Measurements from ENCODE around the gene DBET.
"Not testable (repeated sequence)": the region's sequence is repeated elsewhere in the genome, so short reads cannot be mapped to it uniquely, and the experiment has no call there.

DBET gene
- 0 reads per million in 3 donors for total RNA-seq

GRCh38 chr4:190064342-190064741 lies at the start of gene DBET:
Gene DBET (plus strand): TSS chr4:190064502.
- not testable (repeated sequence) for H3K36me3 ChIP-seq (ENCODE audit: control insufficient read depth, insufficient read depth, low read length); H3K27me3 ChIP-seq (replicated peaks; ENCODE audit: control insufficient read depth, insufficient read depth, low read length, poor library complexity, severe bottlenecking); H3K9me3 ChIP-seq (ENCODE audit: control insufficient read depth, low read length); H3K4me1 ChIP-seq (ENCODE audit: control insufficient read depth, insufficient read depth, low read length, poor library complexity, severe bottlenecking); H3K27ac ChIP-seq (ENCODE audit: insufficient read depth, low read length, poor library complexity, severe bottlenecking); DNase-seq; H3K4me3 ChIP-seq (ENCODE audit: insufficient read depth, low read depth, low read length, poor library complexity, severe bottlenecking)

DNA sequence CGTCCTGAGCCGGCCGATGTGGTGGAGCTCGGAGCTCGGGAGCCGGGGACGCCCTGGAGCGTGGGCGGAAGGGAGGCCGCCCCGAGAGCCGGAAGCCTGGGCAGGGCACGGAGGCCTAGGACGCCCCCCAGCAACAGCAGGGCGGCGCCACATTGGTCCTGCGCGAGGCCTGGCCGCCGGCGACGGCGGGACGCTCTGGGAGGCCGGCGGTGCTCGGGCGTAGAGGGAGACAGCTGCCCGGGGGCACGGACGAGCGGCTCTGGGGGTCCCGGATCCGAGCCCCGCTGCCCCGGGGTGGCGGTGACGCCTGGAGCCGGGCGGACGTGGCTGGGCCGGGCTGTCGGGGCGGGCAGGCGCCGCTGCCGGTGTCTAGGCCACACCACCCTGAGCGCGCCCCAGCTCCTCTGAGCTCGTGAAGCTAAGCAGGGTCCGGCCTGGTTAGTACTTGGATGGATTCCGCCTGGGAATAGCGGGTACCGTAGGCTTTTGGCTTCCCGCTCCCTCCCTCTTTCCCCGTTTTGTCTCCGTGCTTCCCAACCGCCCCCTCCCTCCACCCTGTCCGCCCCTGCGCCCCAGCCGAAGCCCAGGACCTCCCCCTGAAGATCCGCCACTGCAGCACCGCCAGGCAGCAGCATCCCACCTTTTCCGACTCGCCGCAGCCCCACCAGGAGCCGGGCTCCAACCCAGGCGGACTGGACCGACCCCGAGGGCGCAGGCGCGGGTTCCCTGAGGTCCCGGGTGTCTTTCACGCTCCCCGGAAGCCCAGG lies 49.3 kb upstream of the DBET start:
- no peaks in the 10 kb centered on the region for H3K4me1 ChIP-seq (ENCODE audit: control insufficient read depth, insufficient read depth, low read length, poor library complexity, severe bottlenecking)
- no peaks in the 10 kb centered on the region for H3K9me3 ChIP-seq (ENCODE audit: control insufficient read depth, low read length)
- H3K27me3 ChIP-seq (replicated peaks; ENCODE audit: control insufficient read depth, insufficient read depth, low read length, poor library complexity, severe bottlenecking) = peaks cover 7% of the 10 kb centered on the region
- no peak overlapping the region for H3K27ac ChIP-seq (ENCODE audit: insufficient read depth, low read length, poor library complexity, severe bottlenecking)
- DNase-seq = no peak
- H3K36me3 ChIP-seq (ENCODE audit: control insufficient read depth, insufficient read depth, low read length) = no peaks in the 10 kb centered on the region
- H3K4me3 ChIP-seq (ENCODE audit: insufficient read depth, low read depth, low read length, poor library complexity, severe bottlenecking) = no peak overlapping the region

DNA sequence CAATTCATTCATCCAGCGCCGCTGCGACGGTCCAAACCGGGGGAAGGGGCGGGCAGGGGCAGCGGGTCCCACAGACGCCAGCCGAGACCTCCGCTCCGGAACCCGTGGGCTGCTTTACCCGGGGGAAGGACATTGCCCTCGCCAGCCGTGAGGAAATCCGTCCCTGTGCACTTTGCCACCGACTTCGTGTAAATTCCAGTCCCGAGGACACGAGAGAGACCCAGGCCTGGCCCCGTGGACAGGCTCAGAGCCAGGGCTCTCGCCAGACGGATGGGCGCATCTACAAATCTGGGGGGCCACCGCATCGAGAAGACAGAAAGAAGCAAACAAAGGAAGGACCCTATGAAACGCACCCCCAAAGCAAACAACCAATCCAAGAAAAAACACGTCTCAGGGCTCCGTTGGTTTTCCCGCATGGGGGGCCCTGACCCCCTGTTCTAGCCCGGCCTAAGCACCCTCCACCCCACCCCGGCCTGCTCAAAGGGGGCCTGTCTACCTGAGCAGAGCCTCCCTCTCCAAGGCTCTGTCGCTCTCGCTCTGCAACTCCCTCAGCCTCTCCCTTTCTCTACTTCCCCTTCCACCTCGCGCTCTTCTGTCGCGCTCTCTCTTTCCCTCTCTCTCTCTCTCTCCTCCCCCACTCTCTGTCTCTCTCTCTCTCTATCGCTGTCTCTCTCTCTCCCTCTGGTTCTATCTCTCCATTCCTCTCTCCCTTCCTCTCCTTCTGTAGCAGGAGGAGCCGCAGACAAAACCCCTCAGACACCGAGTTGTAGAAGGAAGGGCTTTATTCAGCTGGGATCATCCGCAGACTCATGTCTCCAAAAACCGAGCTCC lies 48.5 kb upstream of the DBET start:
- no peaks in the 10 kb centered on the region for H3K9me3 ChIP-seq (ENCODE audit: control insufficient read depth, low read length)
- H3K4me1 ChIP-seq (ENCODE audit: control insufficient read depth, insufficient read depth, low read length, poor library complexity, severe bottlenecking) = peaks cover 3% of the 10 kb centered on the region
- DNase-seq = no peak
- H3K27me3 ChIP-seq (replicated peaks; ENCODE audit: control insufficient read depth, insufficient read depth, low read length, poor library complexity, severe bottlenecking) = peaks cover 14% of the 10 kb centered on the region
- H3K27ac ChIP-seq (ENCODE audit: insufficient read depth, low read length, poor library complexity, severe bottlenecking) = no peak overlapping the region
- no peak overlapping the region for H3K4me3 ChIP-seq (ENCODE audit: insufficient read depth, low read depth, low read length, poor library complexity, severe bottlenecking)
- no peaks in the 10 kb centered on the region for H3K36me3 ChIP-seq (ENCODE audit: control insufficient read depth, insufficient read depth, low read length)

GRCh38 chr4:190016369-190017289 lies 47.7 kb upstream of the DBET start:
- Histone ChIP-seq H3K4me3 (ENCODE audit: insufficient read depth, low read depth, low read length, poor library complexity, severe bottlenecking) (no peak overlapping the region), H3K4me1 (ENCODE audit: control insufficient read depth, insufficient read depth, low read length, poor library complexity, severe bottlenecking) (peaks cover 10% of the 10 kb centered on the region), H3K9me3 (ENCODE audit: control insufficient read depth, low read length) (no peaks in the 10 kb centered on the region), H3K27me3 (replicated peaks; ENCODE audit: control insufficient read depth, insufficient read depth, low read length, poor library complexity, severe bottlenecking) (peaks cover 20% of the 10 kb centered on the region), H3K36me3 (ENCODE audit: control insufficient read depth, insufficient read depth, low read length) (no peaks in the 10 kb centered on the region), H3K27ac (ENCODE audit: insufficient read depth, low read length, poor library complexity, severe bottlenecking) (no peak overlapping the region)
- no peak for DNase-seq

- H3K27ac ChIP-seq (ENCODE audit: insufficient read depth, low read length, poor library complexity, severe bottlenecking) = no peak overlapping the region
- H3K4me1 ChIP-seq (ENCODE audit: control insufficient read depth, insufficient read depth, low read length, poor library complexity, severe bottlenecking) = peaks cover 10% of the 10 kb centered on the region
- DNase-seq = no peak
- H3K9me3 ChIP-seq (ENCODE audit: control insufficient read depth, low read length) = no peaks in the 10 kb centered on the region
- H3K36me3 ChIP-seq (ENCODE audit: control insufficient read depth, insufficient read depth, low read length) = no peaks in the 10 kb centered on the region
- H3K27me3 ChIP-seq (replicated peaks; ENCODE audit: control insufficient read depth, insufficient read depth, low read length, poor library complexity, severe bottlenecking) = peaks cover 20% of the 10 kb centered on the region
- no peak overlapping the region for H3K4me3 ChIP-seq (ENCODE audit: insufficient read depth, low read depth, low read length, poor library complexity, severe bottlenecking)
These were observed 46.7 kb upstream of the DBET start for GRCh38 chr4:190017357-190018200.

GRCh38 chr4:190018201-190018920 lies 45.9 kb upstream of the DBET start:
- Histone ChIP-seq H3K27ac (ENCODE audit: insufficient read depth, low read length, poor library complexity, severe bottlenecking) (no peak overlapping the region), H3K27me3 (replicated peaks; ENCODE audit: control insufficient read depth, insufficient read depth, low read length, poor library complexity, severe bottlenecking) (peaks cover 20% of the 10 kb centered on the region), H3K9me3 (ENCODE audit: control insufficient read depth, low read length) (no peaks in the 10 kb centered on the region), H3K4me1 (ENCODE audit: control insufficient read depth, insufficient read depth, low read length, poor library complexity, severe bottlenecking) (peaks cover 10% of the 10 kb centered on the region), H3K4me3 (ENCODE audit: insufficient read depth, low read depth, low read length, poor library complexity, severe bottlenecking) (no peak overlapping the region), H3K36me3 (ENCODE audit: control insufficient read depth, insufficient read depth, low read length) (no peaks in the 10 kb centered on the region)
- no peak for DNase-seq

DNA sequence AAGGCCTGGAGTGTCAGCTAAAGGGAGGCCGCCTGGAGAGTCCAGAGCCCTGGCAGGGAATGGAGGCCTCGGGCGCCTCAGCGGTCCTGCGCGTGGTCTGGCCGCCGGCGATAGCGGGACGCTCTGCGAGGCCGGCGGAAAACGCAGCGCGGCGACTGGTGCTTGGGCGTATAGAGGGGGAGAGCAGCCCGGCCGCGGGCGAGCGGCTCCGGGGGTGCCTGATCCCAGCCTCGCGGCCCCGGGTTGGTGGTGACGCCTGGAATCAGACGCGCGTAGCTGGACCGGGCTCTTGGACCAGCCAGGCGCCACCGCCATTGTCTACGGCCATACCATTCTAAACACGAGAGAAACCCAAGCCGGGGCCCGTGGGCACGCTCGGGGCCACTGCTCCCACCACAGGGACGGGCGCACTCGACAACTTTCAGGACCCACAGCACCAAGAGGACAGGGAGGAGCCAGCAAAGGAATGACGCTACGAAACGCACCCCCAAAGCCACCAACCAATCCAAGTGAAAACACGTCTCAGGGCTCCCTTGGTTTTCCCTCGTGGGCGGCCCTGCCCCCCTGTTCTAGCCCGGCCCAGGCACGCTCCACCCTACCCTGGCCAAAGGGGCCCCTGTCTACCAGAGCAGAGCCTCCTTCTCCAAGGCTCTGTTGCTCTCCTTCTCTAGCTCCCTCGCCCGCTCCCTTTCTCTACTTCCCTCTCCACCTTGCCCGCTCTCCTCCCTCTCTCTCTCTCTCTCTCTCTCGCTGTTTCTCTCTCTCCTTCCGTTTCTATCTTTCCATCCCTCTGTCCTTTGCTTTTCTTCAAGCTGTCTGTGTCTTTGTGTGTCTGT lies 45.1 kb upstream of the DBET start:
- no peak for DNase-seq
- Histone ChIP-seq H3K36me3 (ENCODE audit: control insufficient read depth, insufficient read depth, low read length) (no peaks in the 10 kb centered on the region), H3K4me3 (ENCODE audit: insufficient read depth, low read depth, low read length, poor library complexity, severe bottlenecking) (no peak overlapping the region), H3K27me3 (replicated peaks; ENCODE audit: control insufficient read depth, insufficient read depth, low read length, poor library complexity, severe bottlenecking) (peaks cover 20% of the 10 kb centered on the region), H3K9me3 (ENCODE audit: control insufficient read depth, low read length) (no peaks in the 10 kb centered on the region), H3K4me1 (ENCODE audit: control insufficient read depth, insufficient read depth, low read length, poor library complexity, severe bottlenecking) (peaks cover 10% of the 10 kb centered on the region), H3K27ac (ENCODE audit: insufficient read depth, low read length, poor library complexity, severe bottlenecking) (no peak overlapping the region)

GRCh38 chr4:190019859-190020463 lies 44.3 kb upstream of the DBET start:
- peaks cover 20% of the 10 kb centered on the region for H3K27me3 ChIP-seq (replicated peaks; ENCODE audit: control insufficient read depth, insufficient read depth, low read length, poor library complexity, severe bottlenecking)
- H3K4me3 ChIP-seq (ENCODE audit: insufficient read depth, low read depth, low read length, poor library complexity, severe bottlenecking); H3K9me3 ChIP-seq (ENCODE audit: control insufficient read depth, low read length); DNase-seq; H3K27ac ChIP-seq (ENCODE audit: insufficient read depth, low read length, poor library complexity, severe bottlenecking); H3K36me3 ChIP-seq (ENCODE audit: control insufficient read depth, insufficient read depth, low read length): not testable (repeated sequence)
- H3K4me1 ChIP-seq (ENCODE audit: control insufficient read depth, insufficient read depth, low read length, poor library complexity, severe bottlenecking) = peaks cover 10% of the 10 kb centered on the region
